Activated T-cell treated with anti-CD3 and anti-CD28 coated beads, Interleukin-2, amount 50 U/mL, for 1 hour (primary cell): ENCODE measurements around the gene SLC5A10.
"Not testable (repeated sequence)": the region's sequence is repeated elsewhere in the genome, so short reads cannot be mapped to it uniquely, and the experiment has no call there.

Source experiments
- DNase-seq: peaks from one replicate; pipeline ENCODE4 v3.0.0-alpha.2; 2020

The SLC5A10 gene

DNA sequence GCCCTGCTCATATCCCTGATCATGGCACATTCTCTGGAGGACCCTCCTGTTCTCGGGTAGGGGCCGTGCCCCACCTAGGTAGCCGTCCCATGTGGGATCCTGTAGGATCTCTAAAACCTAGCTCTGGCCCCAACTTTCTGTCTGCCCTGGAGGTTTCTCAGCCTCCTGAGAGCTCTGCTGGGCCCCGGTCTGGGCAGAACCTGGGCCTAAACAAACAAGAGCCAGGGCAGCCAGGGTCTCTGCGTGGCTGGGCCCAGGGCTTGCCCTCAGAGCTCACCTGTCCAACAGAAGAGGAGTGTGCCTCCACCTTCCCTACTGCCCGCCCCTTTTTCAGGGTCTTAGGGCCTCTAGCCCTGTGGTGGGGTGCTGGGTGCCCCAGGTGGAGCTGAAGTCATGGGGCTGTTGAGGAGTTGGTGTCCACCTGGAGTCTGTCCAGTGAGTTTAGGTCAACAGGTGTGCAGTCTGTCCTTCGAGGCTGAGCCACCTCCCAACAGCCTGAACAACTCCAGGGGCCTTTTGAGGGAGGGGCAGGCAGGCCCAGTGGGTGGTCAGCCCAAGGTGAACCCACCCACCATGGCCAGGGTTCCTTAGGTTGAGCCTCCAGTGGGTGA lies 69.2 kb downstream of the SLC5A10 start:
- not testable (repeated sequence) for DNase-seq

DNA sequence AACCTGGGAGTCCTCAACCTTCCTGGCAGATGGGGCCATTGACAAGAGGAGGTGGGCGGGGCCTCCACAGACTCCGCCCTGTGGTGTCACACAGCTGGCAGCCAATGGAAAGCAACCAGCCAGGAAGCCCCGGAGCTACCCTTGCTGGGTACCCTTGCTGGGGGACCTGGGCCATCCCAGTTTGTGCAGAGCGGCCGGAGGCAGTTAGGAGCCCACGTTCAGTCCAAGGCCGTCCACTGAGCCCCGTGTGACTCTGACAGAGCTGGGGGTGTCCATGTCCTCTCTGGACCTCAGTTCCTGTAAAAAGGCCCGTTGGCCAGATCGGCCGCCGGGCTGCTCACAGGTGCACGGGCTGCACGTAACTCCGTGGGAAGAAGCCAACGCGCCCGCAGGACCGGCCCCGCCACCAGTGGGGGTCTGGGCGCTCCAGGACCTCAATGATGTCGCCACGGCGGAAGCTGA lies 69.7 kb downstream of the SLC5A10 start:
- peak; percentile 56 for DNase-seq

DNA sequence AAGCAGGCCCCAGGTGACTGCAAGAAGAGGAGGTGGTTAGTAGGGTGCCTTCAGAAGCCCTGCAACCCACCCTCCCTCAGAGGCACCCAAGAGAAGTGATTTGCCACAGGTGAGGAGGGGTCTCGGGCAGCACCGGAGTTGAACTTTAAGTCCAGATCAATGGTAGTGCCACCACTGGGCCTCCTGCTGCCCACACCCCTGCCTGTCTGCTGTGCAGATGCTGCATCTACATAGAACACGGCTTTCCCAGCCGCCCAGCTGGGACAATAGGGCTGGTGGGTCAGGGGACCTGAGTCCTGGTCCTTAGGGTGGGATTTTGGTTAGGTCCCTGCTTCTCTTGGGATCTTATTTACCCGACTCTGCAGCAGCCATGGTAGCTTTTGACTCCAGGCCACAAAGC lies 70.2 kb downstream of the SLC5A10 start:
- no peak for DNase-seq

DNA sequence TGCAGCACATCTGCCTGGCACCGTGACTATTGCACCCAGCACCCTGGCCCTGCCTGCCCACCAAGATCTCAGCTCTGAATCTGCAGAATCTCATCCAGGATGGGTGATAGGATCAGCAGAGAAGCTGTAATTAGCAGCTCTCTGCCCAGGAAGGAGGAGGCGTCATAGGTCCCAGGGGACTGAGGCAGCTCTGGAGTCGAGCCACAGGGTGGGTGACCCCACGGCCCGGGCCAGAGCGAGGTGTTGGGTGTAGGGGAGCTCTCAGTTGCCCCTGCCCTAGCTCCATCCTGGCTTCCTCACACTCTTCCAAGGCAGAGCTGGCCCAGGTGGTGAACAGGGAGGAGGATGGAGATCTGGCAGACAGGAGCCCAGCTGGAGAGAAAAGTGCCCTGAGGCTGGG lies 70.8 kb downstream of the SLC5A10 start:
- no peak for DNase-seq

DNA sequence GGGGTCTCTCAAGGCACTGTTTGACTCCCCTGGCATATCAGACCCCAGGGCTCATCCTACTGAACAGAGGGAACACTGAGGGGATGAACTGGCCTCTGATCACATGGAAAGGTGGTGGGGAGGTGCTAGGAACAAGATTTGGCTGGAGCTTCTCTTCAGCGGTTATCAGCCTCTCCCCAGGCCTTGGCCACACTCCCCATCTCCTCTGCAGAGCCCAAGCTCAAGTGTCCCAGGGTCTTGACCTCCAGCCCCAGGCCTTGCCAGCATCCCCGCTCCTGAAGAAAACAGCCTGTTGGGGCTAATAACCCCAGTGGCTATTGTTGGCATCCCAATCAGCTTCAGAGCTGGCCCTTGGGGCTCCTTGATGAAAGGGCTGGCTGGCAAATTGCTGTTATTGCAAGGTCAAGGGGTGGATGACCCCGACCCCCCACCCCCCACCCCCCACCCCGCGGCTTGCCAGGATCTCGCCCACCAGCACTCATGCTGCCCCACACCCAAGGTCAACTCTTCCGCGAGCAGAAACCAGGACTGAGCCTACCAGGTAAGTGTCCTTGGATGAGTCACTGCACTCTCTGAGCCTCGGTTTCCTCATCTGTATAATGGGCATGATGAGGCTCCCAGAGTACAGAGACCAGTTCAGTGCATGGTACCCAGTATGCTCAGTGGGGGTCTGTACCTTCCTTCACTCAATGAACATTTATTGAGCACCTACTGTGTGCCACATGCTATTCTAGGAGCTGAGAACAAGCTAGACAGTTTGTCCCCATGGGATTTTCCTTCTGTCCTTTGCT lies 71.4 kb downstream of the SLC5A10 start:
- DNase-seq: no peak

DNA sequence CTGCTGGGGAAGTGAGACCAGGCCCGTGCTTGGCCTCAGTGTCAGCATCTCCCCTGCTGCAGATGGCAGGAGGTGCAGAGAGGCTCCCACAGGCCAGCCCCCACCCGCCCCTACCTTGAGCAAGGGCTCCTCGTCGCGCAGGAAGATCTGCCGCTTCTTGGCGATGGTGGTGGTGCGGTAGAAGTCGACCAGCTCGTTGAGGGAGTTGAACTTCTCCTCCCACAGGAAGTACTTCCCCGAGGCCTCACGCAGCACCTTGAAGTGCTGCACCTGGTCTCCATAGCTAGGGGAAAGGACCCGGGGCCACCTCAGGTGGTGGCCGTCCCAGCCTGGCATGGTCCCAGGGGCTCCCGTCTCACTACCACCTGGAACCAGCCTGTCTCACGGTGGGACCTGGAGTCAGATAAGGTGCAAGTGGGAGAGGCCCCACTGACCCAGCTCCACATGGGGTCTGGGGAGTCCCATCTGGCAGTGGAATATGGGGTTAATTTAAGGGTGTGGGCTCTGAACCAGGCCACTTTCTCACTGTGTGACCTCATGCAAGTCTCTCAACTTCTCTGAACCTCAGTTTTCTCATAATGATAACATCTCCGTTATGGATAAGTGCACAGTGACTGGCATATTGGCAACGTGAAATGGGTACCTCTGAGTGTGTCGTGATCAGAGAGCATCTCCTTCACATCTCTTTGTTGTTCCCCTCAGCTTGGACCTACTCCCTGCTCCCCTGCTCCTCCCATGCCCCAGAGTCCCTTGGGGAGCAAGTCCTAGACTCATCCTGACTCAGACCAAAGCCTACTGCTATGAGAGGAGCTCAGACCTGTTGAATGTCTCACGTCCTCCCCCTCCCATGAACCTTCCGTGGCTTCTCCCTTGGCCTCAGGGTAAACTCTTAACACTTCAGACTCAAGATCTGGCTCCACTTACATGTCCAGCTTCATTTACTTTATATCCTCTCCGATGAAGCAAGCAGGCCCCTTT lies 72.4 kb downstream of the SLC5A10 start:
- DNase-seq: no peak

DNA sequence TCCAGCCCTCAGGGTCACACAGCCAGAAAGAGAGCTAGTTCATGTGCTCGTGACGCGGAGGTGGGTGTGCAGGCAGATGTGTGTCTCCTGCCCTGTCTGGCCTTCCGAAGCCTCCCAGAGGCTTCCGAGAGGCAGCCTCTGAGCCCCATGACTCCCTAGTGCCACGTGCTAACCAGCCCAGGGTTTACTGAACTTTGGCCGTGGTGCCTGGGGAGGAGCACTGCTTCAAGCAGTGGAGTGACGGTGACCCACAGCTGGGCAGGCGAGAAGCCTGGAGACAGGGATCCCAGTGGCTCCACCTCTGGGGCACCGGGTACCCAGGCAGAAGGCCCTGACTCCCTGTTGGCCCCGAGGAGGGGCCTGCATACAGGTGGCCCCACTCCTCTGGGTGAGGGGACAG lies 76.7 kb downstream of the SLC5A10 start:
- not testable (repeated sequence) for DNase-seq

DNA sequence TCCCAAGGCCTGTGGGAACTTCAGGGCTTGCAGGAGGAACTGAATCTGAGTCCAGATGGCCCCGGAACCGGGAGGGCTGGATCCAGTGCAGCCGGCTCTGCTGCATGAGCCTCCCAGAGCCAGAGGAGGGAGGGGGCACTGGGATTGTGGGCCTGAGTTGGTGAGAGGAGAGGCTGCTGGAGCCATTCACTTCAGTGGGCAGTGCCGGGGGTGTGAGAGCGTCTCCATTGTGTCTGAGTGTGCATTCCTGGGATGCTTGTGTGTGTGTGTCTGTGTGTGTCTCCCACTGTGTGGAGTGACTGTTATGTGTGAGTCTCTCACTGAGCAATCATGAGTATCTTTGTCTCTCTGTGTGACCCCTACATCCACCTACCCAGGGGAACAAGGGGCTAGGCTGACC lies 77.8 kb downstream of the SLC5A10 start:
- not testable (repeated sequence) for DNase-seq

DNA sequence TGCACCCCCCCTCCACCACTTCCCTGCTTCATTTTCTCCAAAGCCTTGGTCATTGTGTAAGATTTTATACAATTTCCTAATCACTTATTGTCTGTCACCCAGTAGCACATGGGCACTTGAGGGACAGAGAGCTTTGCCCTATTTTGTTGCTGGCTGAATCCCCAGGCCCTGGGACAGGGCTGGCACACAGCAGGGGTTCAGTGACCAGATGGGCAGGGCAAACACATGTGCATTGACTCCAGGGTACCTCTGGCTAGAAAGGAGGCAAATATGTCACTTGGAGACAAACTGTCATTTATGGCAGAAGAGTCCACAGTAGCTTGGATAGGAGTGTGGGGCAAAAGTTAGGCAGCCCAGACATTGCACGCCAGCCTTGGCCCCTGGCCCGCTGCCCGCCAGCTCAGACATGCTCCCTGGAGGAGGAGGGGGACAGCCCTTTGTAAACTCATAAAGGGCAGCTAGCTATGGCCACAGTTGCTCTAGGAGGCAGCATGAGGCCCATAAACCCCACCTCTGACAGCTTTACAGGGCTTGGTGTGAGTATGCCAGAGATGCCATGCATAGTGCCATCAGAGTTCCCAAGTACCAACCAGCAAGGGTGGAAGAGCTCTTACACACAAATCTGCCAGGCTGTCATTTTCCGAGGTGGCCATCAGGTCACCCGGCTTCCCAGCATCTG lies 78.9 kb downstream of the SLC5A10 start:
- not testable (repeated sequence) for DNase-seq

DNA sequence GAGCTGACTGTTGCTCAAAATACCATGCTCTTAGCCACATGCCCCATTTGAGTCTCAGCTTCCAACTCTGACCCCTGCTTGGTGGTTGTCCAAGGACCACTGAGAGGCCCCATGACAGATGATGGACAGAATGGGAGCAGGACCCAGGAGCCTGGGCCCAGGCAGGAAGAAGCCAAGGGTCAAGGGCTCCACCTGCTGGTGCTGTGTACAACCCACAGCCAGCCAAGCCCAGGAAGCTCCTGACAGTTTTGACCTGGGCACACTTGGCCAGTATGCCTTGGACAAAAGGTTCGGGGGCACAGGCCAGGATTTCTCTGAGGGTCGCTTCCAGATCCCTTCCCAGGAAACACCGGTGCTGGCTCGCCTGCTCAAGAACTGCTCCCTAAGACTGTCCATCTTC lies 79.8 kb downstream of the SLC5A10 start:
- DNase-seq: peak; percentile 62

DNA sequence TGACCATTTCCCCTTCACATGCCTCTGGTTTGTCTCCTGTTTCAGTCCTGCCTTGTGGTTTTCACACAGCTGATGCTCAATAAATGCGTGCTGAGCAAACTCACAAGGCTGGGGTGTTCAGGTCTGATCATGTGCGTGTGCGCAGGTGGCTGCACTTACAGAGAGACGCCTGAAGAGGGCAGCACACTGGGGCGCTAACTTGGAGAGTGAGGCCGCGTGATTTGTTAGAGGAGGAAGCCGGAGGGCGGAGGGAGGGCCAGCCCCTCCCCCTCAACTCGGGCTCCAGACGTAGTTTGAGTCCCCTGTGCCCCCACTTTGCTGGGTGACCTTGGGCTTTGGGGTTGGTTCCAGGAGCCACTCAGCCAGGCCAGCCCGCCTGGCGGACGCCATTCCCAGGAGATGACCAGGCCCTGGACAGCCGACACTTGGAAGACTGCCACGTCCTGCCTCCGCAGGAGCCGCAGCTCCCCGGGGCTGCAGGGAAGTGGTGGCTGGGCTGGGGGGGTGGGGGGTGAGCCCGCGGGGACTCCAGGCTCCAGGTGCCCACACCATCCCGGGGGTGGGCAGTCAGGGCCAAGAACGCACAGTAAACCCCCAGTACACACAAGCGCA lies 80.5 kb downstream of the SLC5A10 start:
- DNase-seq: not testable (repeated sequence)

DNA sequence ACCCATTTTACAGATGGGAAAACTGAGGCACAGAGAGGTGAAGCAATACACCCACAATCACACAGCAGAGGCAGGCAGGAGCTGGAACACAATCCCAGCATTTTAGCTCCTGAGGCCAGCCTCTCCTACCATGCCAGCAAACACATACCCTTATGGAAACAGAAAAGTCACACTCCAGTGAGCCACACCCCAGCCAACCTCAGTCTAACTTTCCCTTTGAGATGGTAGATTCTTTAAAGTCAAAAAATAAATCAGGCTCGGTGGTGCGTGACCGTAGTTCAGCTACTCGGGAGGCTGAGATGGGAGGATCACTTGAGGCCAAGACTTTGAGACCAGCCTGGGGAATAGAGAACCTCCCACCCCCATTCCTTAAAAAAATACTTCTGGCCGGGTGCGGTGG lies 84.2 kb downstream of the SLC5A10 start:
- not testable (repeated sequence) for DNase-seq

DNA sequence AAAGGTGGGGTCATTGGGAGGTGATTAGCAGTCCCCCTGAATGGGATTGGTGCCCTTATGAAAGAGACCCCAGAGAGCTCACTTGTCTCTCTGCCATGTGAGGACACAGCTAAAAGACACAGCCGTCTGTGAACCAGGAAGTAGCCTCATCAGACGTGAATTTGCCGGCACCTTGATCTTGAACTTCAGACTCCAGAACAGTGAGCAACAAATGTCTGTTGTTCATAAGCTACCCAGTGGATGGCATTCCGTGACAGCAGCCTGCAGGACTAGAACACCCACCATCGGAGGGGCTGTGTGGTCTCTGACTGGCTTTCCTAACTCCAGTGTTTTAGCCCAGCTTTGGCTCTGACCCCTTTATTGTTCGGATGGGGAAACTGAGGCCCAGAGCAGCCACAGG lies 85.6 kb downstream of the SLC5A10 start:
- DNase-seq: not testable (repeated sequence)

DNA sequence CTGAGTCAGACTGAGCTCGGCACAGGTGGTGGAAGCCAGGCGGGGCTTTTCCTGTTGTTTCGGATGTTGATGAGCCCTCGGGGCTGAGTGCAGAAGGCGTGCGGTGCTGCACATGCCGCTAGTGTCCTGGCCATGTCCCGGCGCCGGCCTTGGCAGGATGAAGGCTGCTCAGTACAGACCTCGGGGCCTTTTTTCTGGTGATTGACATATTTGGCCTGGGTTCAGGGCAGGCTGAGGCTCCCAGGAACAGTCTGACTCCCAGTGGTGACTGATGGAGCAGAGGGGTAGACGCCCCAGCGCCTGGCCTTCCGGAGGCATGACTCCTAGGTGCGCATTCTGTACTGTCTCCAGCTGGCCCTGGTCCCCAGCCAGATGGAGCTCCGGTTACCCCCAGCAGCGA lies 86.0 kb downstream of the SLC5A10 start:
- not testable (repeated sequence) for DNase-seq

DNA sequence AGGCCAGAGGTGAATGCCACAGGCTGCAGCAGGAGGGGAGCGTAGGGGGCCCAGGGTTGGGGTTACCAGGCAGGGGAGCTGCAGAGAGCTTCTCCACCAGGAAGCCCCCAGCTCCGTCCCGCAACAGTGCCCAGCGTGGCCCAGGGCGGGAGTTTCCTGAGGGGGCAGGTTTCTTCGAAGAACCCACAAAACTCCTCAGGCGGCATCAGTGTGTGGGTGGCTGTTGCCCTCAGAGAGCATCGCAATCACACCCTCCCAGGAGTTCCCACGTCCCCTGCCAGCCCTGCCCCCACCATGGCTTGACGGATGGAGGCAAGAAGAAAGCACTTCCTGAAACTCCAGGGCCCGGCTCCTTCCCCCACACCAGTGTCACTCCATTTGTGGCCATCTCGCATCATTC lies 86.8 kb downstream of the SLC5A10 start:
- not testable (repeated sequence) for DNase-seq

DNA sequence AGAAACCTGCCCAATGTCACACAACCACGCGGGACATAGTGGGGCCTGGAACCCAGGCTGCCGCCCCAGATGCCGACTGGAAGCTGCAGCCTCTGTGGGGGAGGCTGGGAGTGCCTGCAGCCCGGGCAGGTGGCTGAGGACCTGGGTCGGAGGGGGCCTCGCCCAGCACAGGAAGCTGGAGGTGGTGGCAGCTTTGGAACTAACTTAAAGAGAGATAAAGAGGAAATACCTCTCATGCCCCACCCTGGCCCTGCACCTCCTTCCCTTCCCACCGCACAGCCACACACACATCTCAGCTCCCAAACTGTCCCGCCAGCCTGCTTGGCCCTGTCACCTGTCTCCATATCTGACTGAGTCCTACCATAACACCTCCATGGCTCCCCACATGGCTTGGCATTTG lies 88.4 kb downstream of the SLC5A10 start:
- not testable (repeated sequence) for DNase-seq

DNA sequence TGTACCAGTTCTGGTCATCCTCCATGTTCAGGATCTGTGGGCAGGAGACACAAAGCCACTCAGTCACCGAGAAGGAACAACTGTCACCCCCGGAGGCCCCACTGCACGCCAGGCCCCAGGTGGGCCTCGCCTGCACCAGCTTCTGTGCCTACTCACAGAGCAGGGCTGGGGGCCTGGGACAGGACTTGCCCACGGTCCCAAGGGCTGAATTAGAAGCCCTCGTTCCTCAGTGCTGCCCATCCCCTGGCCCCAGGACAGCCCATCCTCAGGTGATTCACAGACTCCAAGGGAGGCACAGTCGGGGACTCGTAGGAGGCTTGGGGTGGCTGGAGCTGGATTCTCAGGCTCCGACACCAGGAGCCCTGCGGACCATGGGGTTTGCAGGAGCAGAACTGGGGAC lies 89.9 kb downstream of the SLC5A10 start:
- peak; percentile 16 for DNase-seq

DNA sequence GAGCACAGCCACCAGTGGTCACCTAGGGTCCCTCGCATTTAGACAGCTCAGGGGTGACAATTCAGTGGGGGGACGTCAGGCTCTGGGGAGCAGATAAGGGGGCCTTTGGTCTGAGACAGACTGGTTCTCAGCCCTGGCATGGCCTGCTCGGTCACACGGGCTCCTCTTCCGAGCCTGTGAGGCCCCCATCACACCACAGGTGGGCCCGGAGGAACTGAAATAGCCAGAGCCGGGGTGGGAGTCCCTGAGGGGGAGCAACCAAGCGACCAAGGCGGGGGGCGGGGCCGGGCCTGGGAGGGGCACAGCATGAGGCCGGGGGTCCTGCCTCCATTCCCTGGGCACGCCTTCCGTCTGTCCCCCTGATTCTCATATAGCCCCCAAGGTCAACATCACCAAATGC lies 90.4 kb downstream of the SLC5A10 start:
- DNase-seq: not testable (repeated sequence)

DNA sequence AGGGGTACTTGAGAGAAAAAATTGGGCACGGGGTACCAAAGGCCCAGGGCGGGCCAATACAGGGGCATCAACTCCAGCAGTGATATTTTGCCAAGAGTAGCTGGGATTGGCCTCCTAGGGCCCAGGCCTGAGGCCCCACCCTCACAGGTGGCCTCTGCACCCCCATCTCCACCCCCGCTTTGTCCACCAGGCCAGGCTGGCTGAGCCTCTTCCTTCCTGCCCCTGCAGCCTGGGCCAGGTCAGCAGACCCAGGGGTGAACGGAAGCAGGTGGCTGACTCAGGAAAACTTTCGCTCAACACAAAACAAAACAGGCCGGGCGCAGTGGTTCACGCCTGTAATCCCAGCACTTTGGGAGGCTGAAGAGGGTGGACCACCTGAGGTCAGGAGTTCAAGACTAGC lies 91.1 kb downstream of the SLC5A10 start:
- DNase-seq: not testable (repeated sequence)

DNA sequence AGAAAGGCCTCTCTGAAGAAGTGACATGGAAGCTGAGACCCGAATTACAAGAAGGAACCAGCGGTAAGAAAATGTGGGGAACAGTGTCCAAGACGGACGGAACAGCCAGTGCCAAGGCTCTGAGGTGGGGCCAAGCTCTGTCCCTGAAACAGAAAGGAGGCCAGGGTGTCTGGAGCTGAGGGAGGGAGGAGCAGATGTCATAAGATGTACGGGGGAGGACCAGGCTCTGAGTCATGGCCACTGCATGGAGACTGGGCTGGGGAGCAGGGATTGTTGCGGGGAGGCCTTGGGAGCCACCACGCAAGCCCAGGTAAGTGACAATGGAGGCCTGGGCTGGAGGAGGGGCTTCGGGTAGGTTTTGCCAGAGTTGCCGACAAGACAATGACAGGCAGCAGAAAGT lies 92.7 kb downstream of the SLC5A10 start:
- DNase-seq: not testable (repeated sequence)

DNA sequence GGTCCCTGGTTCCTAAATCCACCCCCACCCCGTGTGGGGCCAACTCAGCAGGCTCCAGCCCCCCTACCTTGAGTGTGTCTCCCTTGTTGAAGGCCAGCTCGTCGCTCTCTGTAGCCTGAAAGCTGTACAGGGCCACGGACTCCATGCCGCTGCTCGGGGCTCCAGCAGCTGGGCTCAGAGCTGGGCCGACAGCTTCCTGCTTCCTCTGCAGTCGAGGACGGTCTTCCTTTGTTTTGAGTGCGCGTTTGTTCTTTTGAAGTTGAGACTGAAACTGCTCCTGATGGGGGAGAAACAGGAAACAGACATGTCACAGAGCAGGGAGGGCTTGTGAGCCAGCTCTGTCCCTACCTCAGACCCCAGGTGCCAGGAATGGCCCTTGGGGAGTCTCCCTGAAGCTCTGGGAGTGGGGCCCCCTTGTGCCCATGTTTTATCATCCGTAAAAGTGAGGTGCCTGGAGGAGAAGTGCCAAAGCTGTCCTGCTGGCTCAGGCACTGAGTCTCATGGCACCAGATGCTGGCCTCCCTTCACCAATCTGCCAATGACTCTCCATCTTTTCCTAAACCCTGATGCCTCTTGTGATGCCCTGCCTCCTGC lies 94.9 kb downstream of the SLC5A10 start, which contains the start of gene GRAP:
TSS of gene GRAP (minus strand) at position 176 of the 594 bp plus-strand sequence. CDS start at position 145, 31 bp downstream.
- DNase-seq: not testable (repeated sequence)
